SU-DHL-6 (cell line): ENCODE results near the gene MCF2L2.

ENCODE experiments used
- H2AFZ ChIP-seq: fragments of 200-600 bp; sonication (generic); 2 replicates; pipeline ENCODE4 v1.6.1; 2014; ENCODE audit warnings: low read depth, mild to moderate bottlenecking, moderate library complexity, mixed read lengths, antibody characterized with exemption, low read length; ENCODE audit not compliant: severe bottlenecking
- H3F3A ChIP-seq: fragments of 200-600 bp; shearing (Covaris generic); 2 replicates; pipeline ENCODE4 v1.6.0; 2016; ENCODE audit warnings: antibody characterized with exemption, mild to moderate bottlenecking; ENCODE audit not compliant: insufficient read depth
- H3K27ac ChIP-seq: fragments of 200-600 bp; sonication (generic); 2 replicates; pipeline ENCODE4 v1.5.1; 2016; ENCODE audit warnings: low read depth, mild to moderate bottlenecking, low read length, moderate library complexity, mixed read lengths
- H3K27me3 ChIP-seq: fragments of 200-600 bp; sonication (generic), shearing (Covaris generic); 2 replicates; pipeline ENCODE4 v1.6.0; 2014; ENCODE audit warnings: mild to moderate bottlenecking, low read length
- H3K36me3 ChIP-seq: fragments of 200-600 bp; sonication (generic); 2 replicates; pipeline ENCODE4 v1.6.1; 2014; ENCODE audit warnings: mild to moderate bottlenecking, low read length, mixed read lengths
- H3K4me2 ChIP-seq: fragments of 300-600, 200-600 bp; shearing (Covaris generic), sonication (generic); 2 replicates; pipeline ENCODE4 v1.6.0; 2014; ENCODE audit warnings: low read length, low read depth, mild to moderate bottlenecking; ENCODE audit not compliant: poor library complexity, severe bottlenecking
- H3K4me3 ChIP-seq: fragments of 200-600 bp; sonication (generic); 2 replicates; pipeline ENCODE4 v1.5.1; 2014; ENCODE audit warnings: antibody characterized with exemption, low read length, mild to moderate bottlenecking, mixed read lengths; ENCODE audit not compliant: insufficient read depth, poor library complexity, severe bottlenecking
- H3K79me2 ChIP-seq: fragments of 200-600 bp; sonication (generic); 2 replicates; pipeline ENCODE4 v1.6.1; 2014; ENCODE audit warnings: mild to moderate bottlenecking, low read length, moderate library complexity; ENCODE audit not compliant: insufficient read depth
- H3K9ac ChIP-seq: fragments of 200-600 bp; sonication (generic); 2 replicates; pipeline ENCODE4 v1.7.0; 2014; ENCODE audit warnings: mild to moderate bottlenecking, low read length
- H3K9me2 ChIP-seq: fragments of 200-600 bp; sonication (generic); replicated peaks from 2 replicates; pipeline ENCODE4 v1.6.1; 2014; ENCODE audit warnings: low read length; ENCODE audit not compliant: insufficient read depth
- H3K9me3 ChIP-seq: fragments of 200-600 bp; sonication (generic); 2 replicates; pipeline ENCODE4 v1.6.1; 2014; ENCODE audit warnings: low read length, mixed read lengths; ENCODE audit not compliant: insufficient read depth
- H4K20me1 ChIP-seq: fragments of 200-600 bp; sonication (generic); 2 replicates; pipeline ENCODE4 v1.6.1; 2014; ENCODE audit warnings: low read depth, mild to moderate bottlenecking, antibody characterized with exemption, low read length, moderate library complexity, mixed read lengths
- EZH2phosphoT487 ChIP-seq: fragments of 200-600 bp; sonication (generic), shearing (Covaris generic); conservative IDR thresholded peaks from 2 replicates; pipeline ENCODE4 v1.6.1; 2018; ENCODE audit warnings: mild to moderate bottlenecking, antibody characterized with exemption, low read length, moderate library complexity, mixed read lengths
- TF ChIP-seq, protein P1 (sequence below): fragments of 200-600 bp; sonication (generic); IDR thresholded peaks from one replicate; pipeline ENCODE4 v1.5.1; 2017; ENCODE audit warnings: antibody characterized with exemption, mild to moderate bottlenecking, low read length, moderate library complexity; ENCODE audit not compliant: insufficient read depth, poor library complexity, severe bottlenecking

Gene MCF2L2

DNA sequence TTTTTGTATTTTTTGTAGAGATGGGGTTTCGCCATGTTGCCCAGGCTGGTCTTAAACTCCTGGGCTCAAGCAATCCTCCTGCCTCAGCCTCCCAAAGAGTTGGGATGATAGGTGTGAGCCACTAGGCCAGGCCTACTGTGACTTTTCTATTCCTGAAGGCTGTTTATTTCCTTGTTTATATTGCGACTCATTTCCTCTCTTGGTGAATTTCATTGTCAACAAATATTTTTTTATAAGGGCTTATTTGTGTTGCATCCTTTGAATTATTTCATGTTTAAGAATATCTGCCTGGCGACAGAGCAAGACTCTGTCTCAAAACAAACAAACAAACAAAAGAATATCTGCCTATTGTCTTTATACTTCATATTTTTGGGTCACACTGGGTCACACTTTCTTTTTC is 299.7 kb downstream of the MCF2L2 start:
- Histone ChIP-seq H3K4me2 (no peak overlapping the region), H3K9ac (no peak overlapping the region), H3K9me3 (no peaks in the 10 kb centered on the region), H3K27ac (no peak overlapping the region), H3K79me2 (no peaks in the 10 kb centered on the region), H3K36me3 (no peaks in the 10 kb centered on the region), H3K27me3 (no peaks in the 10 kb centered on the region; the same call in 1 of the 2 replicates), H3F3A (no peaks in the 10 kb centered on the region), H2AFZ (no peak overlapping the region), H3K9me2 (no peaks in the 10 kb centered on the region), H3K4me3 (no peak overlapping the region), H4K20me1 (no peaks in the 10 kb centered on the region)
- TF ChIP-seq EZH2phosphoT487, result no peak
- TF ChIP-seq, protein P1, sequence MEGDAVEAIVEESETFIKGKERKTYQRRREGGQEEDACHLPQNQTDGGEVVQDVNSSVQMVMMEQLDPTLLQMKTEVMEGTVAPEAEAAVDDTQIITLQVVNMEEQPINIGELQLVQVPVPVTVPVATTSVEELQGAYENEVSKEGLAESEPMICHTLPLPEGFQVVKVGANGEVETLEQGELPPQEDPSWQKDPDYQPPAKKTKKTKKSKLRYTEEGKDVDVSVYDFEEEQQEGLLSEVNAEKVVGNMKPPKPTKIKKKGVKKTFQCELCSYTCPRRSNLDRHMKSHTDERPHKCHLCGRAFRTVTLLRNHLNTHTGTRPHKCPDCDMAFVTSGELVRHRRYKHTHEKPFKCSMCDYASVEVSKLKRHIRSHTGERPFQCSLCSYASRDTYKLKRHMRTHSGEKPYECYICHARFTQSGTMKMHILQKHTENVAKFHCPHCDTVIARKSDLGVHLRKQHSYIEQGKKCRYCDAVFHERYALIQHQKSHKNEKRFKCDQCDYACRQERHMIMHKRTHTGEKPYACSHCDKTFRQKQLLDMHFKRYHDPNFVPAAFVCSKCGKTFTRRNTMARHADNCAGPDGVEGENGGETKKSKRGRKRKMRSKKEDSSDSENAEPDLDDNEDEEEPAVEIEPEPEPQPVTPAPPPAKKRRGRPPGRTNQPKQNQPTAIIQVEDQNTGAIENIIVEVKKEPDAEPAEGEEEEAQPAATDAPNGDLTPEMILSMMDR, result no peak
